OCI-LY7 (cell line): Measurements from ENCODE around the gene ICOS. TPM values are rescaled to one million over a fixed set of nuclear protein-coding genes. Genes with fewer than 3 reads are reported as not detected.
"Not testable (repeated sequence)": the region's sequence is repeated elsewhere in the genome, so short reads cannot be mapped to it uniquely, and the experiment has no call there.

ENCODE experiments used
- BruUV-seq: library from RNA; stranded (reverse); fragments of 400-500 nt; replicated peaks from 2 replicates; lab custom pipeline; 2021; lab: Mats Ljungman, UMichigan
- CTCF ChIA-PET: fragments of 300-600 bp; sonication (Branson Sonifier 250); formaldehyde crosslinking; loops from one replicate; lab custom pipeline; 2022; ENCODE audit warnings: antibody characterized with exemption; ENCODE audit not compliant: unreplicated experiment; lab: Charles Lee
- POLR2A ChIA-PET: fragments of 300-600 bp; sonication (Branson Sonifier 250); formaldehyde crosslinking; loops from one replicate; lab custom pipeline; 2022; ENCODE audit warnings: antibody characterized with exemption; lab: Charles Lee
- DNase-seq: peaks from one replicate; pipeline ENCODE4 v3.0.0-alpha.2; 2015; ENCODE audit warnings: low spot score
- H2AFZ ChIP-seq: fragments of 200-600 bp; sonication (generic), shearing (Covaris generic); 2 replicates; pipeline ENCODE4 v1.6.1; 2014; ENCODE audit warnings: mild to moderate bottlenecking, antibody characterized with exemption, low read length, moderate library complexity
- H3K27ac ChIP-seq: fragments of 200-600 bp; sonication (generic); 2 replicates; pipeline ENCODE4 v1.5.1; 2014; ENCODE audit warnings: mixed run types, low read depth, mild to moderate bottlenecking, moderate library complexity, low read length, inconsistent platforms; ENCODE audit not compliant: poor library complexity, severe bottlenecking
- H3K36me3 ChIP-seq: fragments of 200-600 bp; sonication (generic); 2 replicates; pipeline ENCODE4 v1.6.1; 2014; ENCODE audit warnings: mild to moderate bottlenecking, antibody characterized with exemption, low read length, moderate library complexity, mixed read lengths; ENCODE audit not compliant: insufficient read depth
- H3K4me1 ChIP-seq: fragments of 200-600 bp; sonication (generic); 2 replicates; pipeline ENCODE4 v1.5.1; 2014; ENCODE audit warnings: mild to moderate bottlenecking, low read length; ENCODE audit not compliant: insufficient read depth, poor library complexity, severe bottlenecking
- H3K4me2 ChIP-seq: fragments of 200-600 bp; sonication (generic); 2 replicates; pipeline ENCODE4 v1.6.1; 2014; ENCODE audit warnings: mild to moderate bottlenecking, low read length
- H3K4me3 ChIP-seq: fragments of 200-600 bp; sonication (generic); 2 replicates; pipeline ENCODE4 v1.5.1; 2014; ENCODE audit warnings: mild to moderate bottlenecking, low read depth, low read length; ENCODE audit not compliant: poor library complexity, severe bottlenecking
- H3K79me2 ChIP-seq: fragments of 200-600 bp; sonication (generic); 2 replicates; pipeline ENCODE4 v1.6.1; 2016; ENCODE audit warnings: low read depth, mild to moderate bottlenecking, low read length, moderate library complexity, mixed read lengths; ENCODE audit not compliant: insufficient read depth
- H3K9me2 ChIP-seq: fragments of 200-600 bp; sonication (generic); 2 replicates; pipeline ENCODE4 v1.6.1; 2016; ENCODE audit warnings: mild to moderate bottlenecking, low read length, mixed read lengths; ENCODE audit not compliant: insufficient read depth
- H3K9me3 ChIP-seq: fragments of 200-600 bp; sonication (generic); 2 replicates; pipeline ENCODE4 v1.6.1; 2014; ENCODE audit warnings: mild to moderate bottlenecking, mixed run types, low read length, mixed read lengths
- H4K20me1 ChIP-seq: fragments of 200-600 bp; sonication (generic); 2 replicates; pipeline ENCODE4 v1.6.1; 2014; ENCODE audit warnings: mild to moderate bottlenecking, antibody characterized with exemption, low read length, moderate library complexity, mixed read lengths; ENCODE audit not compliant: insufficient read depth
- CTCF ChIP-seq: fragments of 200-600 bp; sonication (generic); conservative IDR thresholded peaks from 2 replicates; pipeline ENCODE4 v1.5.1; 2014; ENCODE audit warnings: mild to moderate bottlenecking, antibody characterized with exemption, low read length, moderate library complexity, mixed read lengths
- EZH2phosphoT487 ChIP-seq: fragments of 200-600 bp; sonication (generic); IDR thresholded peaks from 2 replicates; pipeline ENCODE4 v1.6.1; 2018; ENCODE audit warnings: low read depth, borderline replicate concordance, mild to moderate bottlenecking, mixed run types, antibody characterized with exemption, low read length, moderate library complexity, mixed read lengths
- intact Hi-C: fragments of 100-400 bp; cut with micrococcal nuclease; formaldehyde crosslinking; loops from one replicate; pipeline ENCODE4 v1.10.0; 2022; ENCODE audit not compliant: unreplicated experiment
- total RNA-seq, 2 experiments: library from RNA; depleted of rRNA in 1 of 2; stranded (reverse); fragments of >200 nt in 1 of 2; shearing (Covaris generic) in 1 of 2; gene quantifications; 2 replicates each; pipeline ENCODE4 v1.2.3, GENCODE V29; 2014 to 2022

The ICOS gene
- total RNA-seq, 2 experiments from 2014 or later, result not detected

- POLR2A ChIA-PET, result interaction anchor here (1.1 kb wide), 1 partner anchor 18 kb away, joined by 6 read pairs; no protein-coding TSS in a partner anchor
- Histone ChIP-seq H3K36me3 (no peaks in the 10 kb centered on the region), H3K9me3 (no peaks in the 10 kb centered on the region), H3K27ac (no peak overlapping the region), H3K9me2 (no peaks in the 10 kb centered on the region), H3K4me3 (no peak overlapping the region), H3K79me2 (no peaks in the 10 kb centered on the region), H2AFZ (no peak overlapping the region), H3K4me1 (no peaks in the 10 kb centered on the region), H3K4me2 (no peak overlapping the region), H4K20me1 (no peaks in the 10 kb centered on the region)
- intact Hi-C loops, result no loop called here
- no TSS peak for BruUV-seq
- no peak for TF ChIP-seq EZH2phosphoT487
- no peak for DNase-seq
- CTCF ChIA-PET, result no interaction called here
These were observed 22.7 kb downstream of the ICOS start for GRCh38 chr2:203959265-203959664.

- CTCF ChIA-PET, result no interaction called here
- no TSS peak for BruUV-seq
These were observed 23.1 kb downstream of the ICOS start for GRCh38 chr2:203959672-203960071.

GRCh38 chr2:203960811-203961210, 24.2 kb downstream of the ICOS start:
- no peak overlapping the region for H3K4me3 ChIP-seq
- ChIA-PET POLR2A (no interaction called here), CTCF (no interaction called here)
- H3K4me2 ChIP-seq, result no peak overlapping the region
- no peaks in the 10 kb centered on the region for H3K9me3 ChIP-seq
- BruUV-seq, result no TSS peak
- intact Hi-C loops, result no loop called here
- H3K79me2 ChIP-seq, result no peaks in the 10 kb centered on the region
- no peak overlapping the region for H2AFZ ChIP-seq
- no peak for DNase-seq
- no peaks in the 10 kb centered on the region for H3K4me1 ChIP-seq
- H3K27ac ChIP-seq, result no peak overlapping the region
- TF ChIP-seq CTCF, result no peak
- TF ChIP-seq EZH2phosphoT487, result no peak
- H3K9me2 ChIP-seq, result no peaks in the 10 kb centered on the region
- H4K20me1 ChIP-seq, result no peaks in the 10 kb centered on the region
- H3K36me3 ChIP-seq, result no peaks in the 10 kb centered on the region

More at GRCh38 chr2:203959672-203960071, 23.1 kb downstream of the ICOS start:
- Histone ChIP-seq H3K9me3 (no peaks in the 10 kb centered on the region), H3K79me2 (no peaks in the 10 kb centered on the region), H4K20me1 (no peaks in the 10 kb centered on the region), H3K9me2 (no peaks in the 10 kb centered on the region), H3K4me1 (no peaks in the 10 kb centered on the region), H3K27ac (no peak overlapping the region), H3K36me3 (no peaks in the 10 kb centered on the region), H3K4me3 (no peak overlapping the region), H2AFZ (no peak overlapping the region), H3K4me2 (no peak overlapping the region)
- intact Hi-C loops, result no loop called here
- no peak for DNase-seq
- no peak for TF ChIP-seq EZH2phosphoT487
- no peak for TF ChIP-seq CTCF
- POLR2A ChIA-PET, result interaction anchor here (1.1 kb wide), 1 partner anchor 18 kb away, joined by 6 read pairs; no protein-coding TSS in a partner anchor

- CTCF ChIA-PET, POLR2A ChIA-PET, H3K4me3 ChIP-seq, H3K79me2 ChIP-seq, H3K4me2 ChIP-seq, H2AFZ ChIP-seq, H4K20me1 ChIP-seq, BruUV-seq, H3K9me3 ChIP-seq, intact Hi-C loops, H3K9me2 ChIP-seq, H3K36me3 ChIP-seq, H3K4me1 ChIP-seq, DNase-seq, H3K27ac ChIP-seq: not testable (repeated sequence)
These were observed 28.6 kb downstream of the ICOS start for GRCh38 chr2:203965190-203965589.
